ENCODE data around the gene RCC1. TPM values are rescaled to one million over a fixed set of nuclear protein-coding genes. Genes with fewer than 3 reads are reported as not detected.

RCC1 gene
- total and polyA plus RNA-seq, 8 donors = 5.4 to 18.5 (median 11.9) TPM

DNA sequence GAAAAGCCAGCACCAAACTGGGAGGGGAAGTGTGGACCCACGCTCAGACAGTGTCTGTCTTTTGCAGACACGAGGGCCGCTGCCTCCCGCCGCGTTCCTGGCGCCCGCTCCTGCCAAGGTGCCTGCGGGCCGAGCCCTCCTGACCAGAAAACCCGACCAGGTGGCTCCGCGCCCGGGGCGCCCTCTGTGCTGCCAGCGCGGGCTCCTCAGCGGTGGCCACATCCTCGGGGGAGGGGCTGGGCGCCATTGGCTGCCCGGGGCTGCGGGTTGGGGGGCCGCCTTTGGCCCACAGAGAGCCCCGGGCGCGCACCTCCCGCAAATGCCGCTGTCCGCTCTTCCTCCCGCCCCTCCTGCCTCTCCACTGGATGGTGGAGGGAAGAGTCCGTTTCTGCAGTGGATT lies 24.6 kb downstream of the RCC1 start:
- peak in 1 of 6 donors; percentile 63 for DNase-seq
- no peak for FAIRE-seq
- 95 to 96% methylated on average over 31 of the region's 31 CpGs for WGBS, 2 donors
- H3K4me3 ChIP-seq = no peak overlapping the region
- ATAC-seq = no peak
- TF ChIP-seq, protein P1, sequence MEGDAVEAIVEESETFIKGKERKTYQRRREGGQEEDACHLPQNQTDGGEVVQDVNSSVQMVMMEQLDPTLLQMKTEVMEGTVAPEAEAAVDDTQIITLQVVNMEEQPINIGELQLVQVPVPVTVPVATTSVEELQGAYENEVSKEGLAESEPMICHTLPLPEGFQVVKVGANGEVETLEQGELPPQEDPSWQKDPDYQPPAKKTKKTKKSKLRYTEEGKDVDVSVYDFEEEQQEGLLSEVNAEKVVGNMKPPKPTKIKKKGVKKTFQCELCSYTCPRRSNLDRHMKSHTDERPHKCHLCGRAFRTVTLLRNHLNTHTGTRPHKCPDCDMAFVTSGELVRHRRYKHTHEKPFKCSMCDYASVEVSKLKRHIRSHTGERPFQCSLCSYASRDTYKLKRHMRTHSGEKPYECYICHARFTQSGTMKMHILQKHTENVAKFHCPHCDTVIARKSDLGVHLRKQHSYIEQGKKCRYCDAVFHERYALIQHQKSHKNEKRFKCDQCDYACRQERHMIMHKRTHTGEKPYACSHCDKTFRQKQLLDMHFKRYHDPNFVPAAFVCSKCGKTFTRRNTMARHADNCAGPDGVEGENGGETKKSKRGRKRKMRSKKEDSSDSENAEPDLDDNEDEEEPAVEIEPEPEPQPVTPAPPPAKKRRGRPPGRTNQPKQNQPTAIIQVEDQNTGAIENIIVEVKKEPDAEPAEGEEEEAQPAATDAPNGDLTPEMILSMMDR (IDR thresholded peaks at IDR 0.05) = no peak
- no peak overlapping the region for H3K27ac ChIP-seq
- no peaks in the 10 kb centered on the region for H3K9me3 ChIP-seq
- H3K4me1 ChIP-seq = no peaks in the 10 kb centered on the region
- H3K27me3 ChIP-seq = no peaks in the 10 kb centered on the region
- intact Hi-C loops (cut with DNase I) = no loop called here
- no peaks in the 10 kb centered on the region for H3K36me3 ChIP-seq

DNA sequence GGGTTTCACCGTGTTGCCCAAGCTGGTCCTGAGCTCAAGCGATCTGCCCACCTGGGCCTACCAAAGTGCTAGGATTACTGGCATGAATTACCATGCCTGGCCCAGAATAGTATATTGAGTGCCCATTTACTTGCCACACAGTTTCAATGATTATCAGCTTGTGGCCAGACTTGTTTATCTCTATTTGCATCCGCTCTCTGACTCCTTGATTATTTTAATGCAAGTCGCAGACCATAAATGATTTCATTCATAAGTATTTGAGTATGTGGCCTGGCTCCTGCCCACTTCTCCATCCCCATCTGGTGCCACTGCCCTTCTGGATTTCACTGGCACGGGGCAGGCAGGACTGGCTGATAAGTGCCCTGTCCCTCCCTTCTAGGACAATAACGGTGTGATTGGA lies 28.8 kb downstream of the RCC1 start:
- ATAC-seq = no peak

DNA sequence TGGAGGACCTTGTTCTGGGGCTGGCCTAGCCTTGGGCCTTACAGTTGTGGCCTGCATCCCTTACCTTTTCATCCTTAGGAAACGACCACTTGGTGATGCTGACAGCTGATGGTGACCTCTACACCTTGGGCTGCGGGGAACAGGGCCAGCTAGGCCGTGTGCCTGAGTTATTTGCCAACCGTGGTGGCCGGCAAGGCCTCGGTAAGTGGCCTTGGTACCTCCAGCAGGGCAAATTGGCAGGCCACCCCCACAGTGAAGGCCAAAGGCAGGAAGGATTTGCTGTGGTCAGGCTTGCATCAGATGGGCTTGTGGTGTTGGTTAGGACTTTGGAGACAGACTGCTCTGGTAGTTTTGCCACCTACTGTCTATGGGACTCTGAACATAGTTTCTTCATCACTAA lies 29.3 kb downstream of the RCC1 start:
- WGBS, 2 donors = 73 to 75% methylated on average over 6 of the region's 6 CpGs
- no peak overlapping the region for H3K27ac ChIP-seq
- H3K36me3 ChIP-seq = no peaks in the 10 kb centered on the region
- no peaks in the 10 kb centered on the region for H3K27me3 ChIP-seq
- no peaks in the 10 kb centered on the region for H3K4me1 ChIP-seq
- H3K9me3 ChIP-seq = no peaks in the 10 kb centered on the region
- no peak for FAIRE-seq
- TF ChIP-seq, protein P1 (IDR thresholded peaks at IDR 0.05) = no peak
- no peak for DNase-seq
- ATAC-seq = no peak
- intact Hi-C loops (cut with DNase I) = no loop called here
- H3K4me3 ChIP-seq = no peak overlapping the region

More for the DNA sequence above, 28.8 kb downstream of the RCC1 start:
- H3K36me3 ChIP-seq = no peaks in the 10 kb centered on the region
- no peaks in the 10 kb centered on the region for H3K9me3 ChIP-seq
- WGBS, 2 donors = 92 to 93% methylated on average over 6 of the region's 6 CpGs
- intact Hi-C loops (cut with DNase I) = no loop called here
- DNase-seq (no peak), FAIRE-seq (no peak)
- no peaks in the 10 kb centered on the region for H3K27me3 ChIP-seq
- TF ChIP-seq, protein P1 (IDR thresholded peaks at IDR 0.05) = no peak
- H3K4me1 ChIP-seq = no peaks in the 10 kb centered on the region
- H3K4me3 ChIP-seq = no peak overlapping the region
- no peak overlapping the region for H3K27ac ChIP-seq

DNA sequence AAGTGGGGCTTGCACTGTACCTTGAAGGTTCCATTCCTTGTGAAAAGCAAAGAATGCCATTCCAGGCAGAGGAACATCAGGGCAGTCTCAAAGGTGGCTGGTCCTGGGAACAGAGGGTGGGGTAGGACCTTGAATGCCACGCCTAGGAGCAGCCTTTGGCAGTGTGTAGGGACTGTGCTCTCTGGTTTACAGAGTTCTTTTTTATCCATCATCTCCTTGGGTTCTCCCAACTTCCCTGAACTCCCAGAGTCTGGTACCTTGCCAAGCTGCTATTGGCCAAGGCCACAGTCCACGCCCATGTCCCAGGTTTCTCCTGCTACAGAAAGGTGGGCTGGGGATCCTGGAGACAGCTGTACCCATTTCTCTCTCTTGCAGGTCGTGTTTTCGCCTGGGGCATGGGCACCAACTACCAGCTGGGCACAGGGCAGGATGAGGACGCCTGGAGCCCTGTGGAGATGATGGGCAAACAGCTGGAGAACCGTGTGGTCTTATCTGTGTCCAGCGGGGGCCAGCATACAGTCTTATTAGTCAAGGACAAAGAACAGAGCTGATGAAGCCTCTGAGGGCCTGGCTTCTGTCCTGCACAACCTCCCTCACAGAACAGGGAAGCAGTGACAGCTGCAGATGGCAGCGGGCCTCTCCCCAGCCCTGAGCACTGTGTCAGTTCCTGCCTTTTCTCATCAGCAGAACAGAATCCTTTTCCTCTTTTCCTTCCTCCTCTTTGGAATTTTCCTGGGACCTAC lies 31.8 kb downstream of the RCC1 start:
- Histone ChIP-seq H3K4me3 (no peak overlapping the region), H3K4me1 (no peaks in the 10 kb centered on the region), H3K36me3 (no peaks in the 10 kb centered on the region), H3K27me3 (no peaks in the 10 kb centered on the region), H3K9me3 (no peaks in the 10 kb centered on the region), H3K27ac (no peak overlapping the region)
- no peak for DNase-seq
- peak in 3 of 4 donors; percentile 18 to 54 (median 18) for ATAC-seq
- intact Hi-C loops (cut with DNase I) = no loop called here
- FAIRE-seq = no peak
- TF ChIP-seq, protein P1 (IDR thresholded peaks at IDR 0.05) = no peak
- WGBS, 2 donors = 66 to 74% methylated on average over 8 of the region's 8 CpGs

DNA sequence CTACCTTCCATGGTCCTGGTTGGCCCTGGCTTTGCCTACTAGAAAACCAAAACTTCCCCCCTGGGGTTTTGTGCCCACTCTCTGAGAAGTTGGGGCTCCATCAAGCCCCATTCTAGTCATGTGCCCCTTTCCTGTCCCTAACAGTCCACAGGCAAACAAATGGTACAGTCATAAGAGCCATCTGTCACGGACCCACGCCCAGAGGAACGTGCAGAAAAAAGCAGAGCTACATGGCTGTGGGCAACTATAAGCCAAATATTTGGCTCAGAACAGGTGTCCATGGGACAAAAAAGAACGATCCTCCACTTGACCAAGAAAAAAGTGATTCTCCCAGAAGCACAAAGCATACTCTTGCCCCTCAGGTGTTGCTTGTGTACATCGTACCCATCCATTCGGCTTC lies 32.4 kb downstream of the RCC1 start:
- 85 to 90% methylated on average over 6 of the region's 6 CpGs for WGBS, 2 donors
- ATAC-seq (no peak), DNase-seq (no peak), FAIRE-seq (no peak)
- H3K27ac ChIP-seq = no peak overlapping the region
- H3K9me3 ChIP-seq = no peaks in the 10 kb centered on the region
- no peak overlapping the region for H3K4me3 ChIP-seq
- intact Hi-C loops (cut with DNase I) = no loop called here
- no peaks in the 10 kb centered on the region for H3K27me3 ChIP-seq
- no peaks in the 10 kb centered on the region for H3K36me3 ChIP-seq
- TF ChIP-seq, protein P1 (IDR thresholded peaks at IDR 0.05) = no peak
- H3K4me1 ChIP-seq = no peaks in the 10 kb centered on the region

Data from pancreas (tissue), 10 donors.